Upper lobe of left lung (tissue), 6 donors: Measurements from ENCODE around the gene CCDC127. TPM values are rescaled to one million over a fixed set of nuclear protein-coding genes. Genes with fewer than 3 reads are reported as not detected.
A peak's percentile ranks its signal among the peaks of the same experiment; 100 is the strongest.
"Not testable (repeated sequence)": the region's sequence is repeated elsewhere in the genome, so short reads cannot be mapped to it uniquely, and the experiment has no call there.

Experiments used
- ATAC-seq, 2 donors: fragments of 200-7000 bp; cut with Tn5 transposase; one replicate each; pipeline ENCODE4 v1.9.1; 2022; ENCODE audit warnings: mild to moderate bottlenecking in 2 of 2, moderate library complexity in 2 of 2; ENCODE audit not compliant: low FRiP score in 2 of 2
- DNase-seq, 2 donors: peaks; one replicate each; pipeline ENCODE4 v3.0.0-alpha.2; 2019 to 2020
- H3K27ac ChIP-seq, 4 donors: fragments of 200-600 bp; sonication (generic); one replicate each; pipeline ENCODE4 v1.5.1; 2016 to 2019
- H3K27me3 ChIP-seq, 4 donors: fragments of 200-600 bp; sonication (generic); one replicate each; pipeline ENCODE4 v1.5.1; 2017 to 2019
- H3K36me3 ChIP-seq, 4 donors: fragments of 200-600 bp; sonication (generic); one replicate each; pipeline ENCODE4 v1.5.1; 2016 to 2019
- H3K4me1 ChIP-seq, 4 donors: fragments of 200-600 bp; sonication (generic); one replicate each; pipeline ENCODE4 v1.5.1; 2018 to 2019
- H3K4me3 ChIP-seq, 4 donors: fragments of 200-600 bp; sonication (generic); one replicate each; pipeline ENCODE4 v1.5.1; 2017 to 2019; ENCODE audit warnings: mild to moderate bottlenecking in 2 of 4, moderate library complexity in 1 of 4
- H3K9me3 ChIP-seq, 4 donors: fragments of 200-600 bp; sonication (generic); one replicate each; pipeline ENCODE4 v1.5.1; 2018 to 2019
- CTCF ChIP-seq, 6 experiments: fragments of 450-650 bp in 4 of 6; fragments of 200-600 bp in 2 of 6; sonication (generic) in 2 of 6; IDR thresholded peaks; one replicate each; pipeline ENCODE4 v1.5.1; 2016 to 2019; ENCODE audit warnings: antibody characterized with exemption in 6 of 6
- EP300 ChIP-seq, 4 donors: sonication (generic); formaldehyde crosslinking; IDR thresholded peaks; one replicate each; pipeline ENCODE4 v1.5.1; 2017; ENCODE audit warnings: antibody characterized with exemption in 4 of 4, control low read depth in 2 of 4
- POLR2A ChIP-seq, 4 donors: fragments of 450-650 bp; IDR thresholded peaks; one replicate each; pipeline ENCODE4 v1.5.1; 2016 to 2017; ENCODE audit warnings: antibody characterized with exemption in 4 of 4, mild to moderate bottlenecking in 2 of 4
- POLR2AphosphoS5 ChIP-seq, 2 donors: sonication (generic); formaldehyde crosslinking; IDR thresholded peaks; one replicate each; pipeline ENCODE4 v1.5.1; 2017; ENCODE audit warnings: antibody characterized with exemption in 2 of 2
- WGBS, 2 donors: methylation state at CpG; one replicate each; pipeline ENCODE4 v1.1.5; 2017 to 2018; 5-methylcytosine and 5-hydroxymethylcytosine counted together
- total RNA-seq, 6 donors: library from RNA; depleted of rRNA in 4 of 6; stranded (reverse); fragments of >200 nt in 4 of 6; gene quantifications; one replicate each; pipeline versions ENCODE4 v1.1.0 to v1.2.1, GENCODE V29; 2016 to 2021
- donor health status: DM: no; HTN: no; CAD: no; lungs with moderate emphysema.
- donor health status: DM: no; HTN: yes; CAD: no; lungs with severe emphysema.

CCDC127 gene
- total RNA-seq, 6 donors from 2014 or later = 3.1 to 8.5 (median 4.8) TPM

- no peak for ATAC-seq
- no peak overlapping the region for H3K4me3 ChIP-seq
- no peaks in the 10 kb centered on the region for H3K9me3 ChIP-seq
- DNase-seq = no peak
- H3K27ac ChIP-seq = no peak overlapping the region
- H3K27me3 ChIP-seq = no peaks in the 10 kb centered on the region
- no peak for TF ChIP-seq POLR2AphosphoS5 (IDR thresholded peaks at IDR 0.05)
- TF ChIP-seq EP300 (IDR thresholded peaks at IDR 0.05) = no peak
- no peak for TF ChIP-seq CTCF (IDR thresholded peaks at IDR 0.05)
- no peaks in the 10 kb centered on the region for H3K4me1 ChIP-seq
- peaks cover 51 to 98% (median 78%) of the 10 kb centered on the region in 4 donors for H3K36me3 ChIP-seq
- 93 to 98% methylated on average over 9 to 14 of the region's 14 CpGs for WGBS, 2 donors
Measured at GRCh38 chr5:230711-231110, 12.8 kb upstream of the CCDC127 start.

- no peaks in the 10 kb centered on the region for H3K27me3 ChIP-seq
- no peak overlapping the region for H3K4me3 ChIP-seq
- no peaks in the 10 kb centered on the region for H3K9me3 ChIP-seq
- ATAC-seq = no peak
- WGBS, 2 donors = 92 to 99% methylated on average over 3 of the region's 3 CpGs
- no peaks in the 10 kb centered on the region for H3K4me1 ChIP-seq
- no peak overlapping the region for H3K27ac ChIP-seq
- peaks cover 46 to 98% (median 81%) of the 10 kb centered on the region in 4 donors for H3K36me3 ChIP-seq
- TF ChIP-seq POLR2A (IDR thresholded peaks at IDR 0.05) (no peak), EP300 (IDR thresholded peaks at IDR 0.05) (no peak), CTCF (IDR thresholded peaks at IDR 0.05) (no peak), POLR2AphosphoS5 (IDR thresholded peaks at IDR 0.05) (no peak)
- DNase-seq = no peak
Measured at GRCh38 chr5:228886-229285, 10.9 kb upstream of the CCDC127 start.

GRCh38 chr5:227375-227774 lies 9.4 kb upstream of the CCDC127 start:
- ATAC-seq, H3K9me3 ChIP-seq, DNase-seq, H3K27ac ChIP-seq, H3K4me3 ChIP-seq, H3K27me3 ChIP-seq: not testable (repeated sequence)
- WGBS, 2 donors = 97 to 98% methylated on average over 17 of the region's 17 CpGs
- H3K4me1 ChIP-seq = peaks cover 0 to 10% (median 6%) of the 10 kb centered on the region in 4 donors
- peaks cover 38 to 87% (median 71%) of the 10 kb centered on the region in 4 donors for H3K36me3 ChIP-seq

- Histone ChIP-seq H3K36me3 (peaks cover 38 to 67% (median 58%) of the 10 kb centered on the region in 4 donors), H3K4me1 (peaks cover 3 to 28% (median 15%) of the 10 kb centered on the region in 4 donors), H3K9me3 (no peaks in the 10 kb centered on the region), H3K27ac (no peak overlapping the region), H3K4me3 (no peak overlapping the region), H3K27me3 (no peaks in the 10 kb centered on the region)
- ATAC-seq (peak in 1 of 2 donors; percentile 60), DNase-seq (no peak)
- no peak for TF ChIP-seq EP300 (IDR thresholded peaks at IDR 0.05)
- WGBS, 2 donors = 95 to 97% methylated on average over 14 of the region's 14 CpGs
Measured at GRCh38 chr5:225334-225733, 7.4 kb upstream of the CCDC127 start.

- H3K4me1 ChIP-seq = peaks cover 12 to 38% (median 24%) of the 10 kb centered on the region in 4 donors
- no peak overlapping the region for H3K27ac ChIP-seq
- DNase-seq = no peak
- peaks cover 29 to 51% (median 48%) of the 10 kb centered on the region in 4 donors for H3K36me3 ChIP-seq
- 81 to 89% methylated on average over 6 of the region's 6 CpGs for WGBS, 2 donors
- ATAC-seq = no peak
- TF ChIP-seq POLR2AphosphoS5 (IDR thresholded peaks at IDR 0.05) = no peak
- no peak for TF ChIP-seq POLR2A (IDR thresholded peaks at IDR 0.05)
- TF ChIP-seq EP300 (IDR thresholded peaks at IDR 0.05) = no peak
- no peak for TF ChIP-seq CTCF (IDR thresholded peaks at IDR 0.05)
- no peaks in the 10 kb centered on the region for H3K9me3 ChIP-seq
- H3K4me3 ChIP-seq = no peak overlapping the region
- H3K27me3 ChIP-seq = no peaks in the 10 kb centered on the region
Measured at GRCh38 chr5:223791-224190, 5.8 kb upstream of the CCDC127 start.

GRCh38 chr5:222951-223715 lies 5.2 kb upstream of the CCDC127 start:
- Histone ChIP-seq H3K36me3 (peaks cover 22 to 45% (median 41%) of the 10 kb centered on the region in 4 donors), H3K4me1 (peaks cover 12 to 38% (median 24%) of the 10 kb centered on the region in 4 donors), H3K27ac (peak overlapping the region in 2 of 4 donors; percentile 1 to 37)
- 39 to 46% methylated on average over 6 of the region's 6 CpGs for WGBS, 2 donors
- DNase-seq, H3K27me3 ChIP-seq, H3K9me3 ChIP-seq, ATAC-seq, H3K4me3 ChIP-seq: not testable (repeated sequence)
